ENCODE results near the gene SERTAD3. TPM values are rescaled to one million over a fixed set of nuclear protein-coding genes. Genes with fewer than 3 reads are reported as not detected.

The SERTAD3 gene
- total and polyA plus RNA-seq, 2 of the 4 experiments (the other 2 are of a cell fraction): 20.5 to 23.3 TPM

DNA sequence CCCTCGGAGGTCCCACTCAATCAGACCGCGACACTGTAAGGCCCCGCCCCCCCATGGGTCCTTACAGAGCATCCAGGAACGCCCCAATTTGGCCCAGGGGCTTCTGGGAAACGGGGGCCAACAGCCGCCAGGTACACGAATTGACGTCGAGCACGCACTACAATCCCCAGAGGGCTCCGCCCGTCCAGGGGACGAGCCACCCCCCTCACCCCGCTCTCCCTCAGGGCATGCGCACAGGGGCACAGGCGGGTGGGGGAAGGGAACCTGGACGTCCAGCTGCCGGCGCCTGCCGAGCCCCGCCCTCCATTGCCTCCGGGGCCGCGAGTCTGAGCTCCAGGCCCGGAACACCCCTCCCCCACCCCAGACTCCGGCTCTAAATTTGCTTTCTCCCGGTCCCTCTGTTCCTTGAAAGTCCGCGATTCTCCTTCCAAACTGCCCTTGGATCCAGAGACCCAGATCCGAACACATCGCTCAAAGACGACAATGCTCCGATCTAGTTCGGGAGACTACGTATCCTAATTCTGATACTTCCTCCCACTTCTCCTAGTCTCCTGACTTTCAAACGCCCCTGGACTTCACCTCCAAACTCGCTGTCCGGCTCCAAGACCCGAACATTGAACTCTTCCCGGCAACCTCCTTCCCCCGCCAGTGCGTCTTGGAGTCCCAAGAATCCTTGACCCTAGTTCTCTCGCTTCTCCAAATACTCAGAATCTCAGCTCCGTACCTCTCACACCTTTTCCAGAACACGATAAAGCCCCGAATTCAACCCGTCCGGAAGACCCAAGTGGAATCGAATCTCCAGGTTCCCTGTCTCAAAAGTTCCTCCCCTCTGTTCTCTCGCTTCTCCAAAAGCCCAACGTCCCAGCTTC lies 770 bp downstream of the SERTAD3 start:
- peak overlapping the region; percentile 99 for H2AK5ac ChIP-seq (ENCODE audit: low read depth, low read length)
- H4K8ac ChIP-seq (ENCODE audit: low read depth in 2 of 2, low read length in 2 of 2): peak overlapping the region; percentile 88 to 97
- H2BK15ac ChIP-seq (ENCODE audit: low read depth, low read length): peak overlapping the region; percentile 78; the same call in 2 of the 3 replicates
- peak overlapping the region; percentile 98 for H4K91ac ChIP-seq (ENCODE audit: insufficient read depth, low read depth, low read length)
- intact Hi-C loops (cut with micrococcal nuclease) (loop anchor here (1.0 to 5.0 kb wide), 5 partner anchors 18 to 204 kb away; partner anchors contain the start of genes C19orf47, PLD3 and SERTAD1), in situ Hi-C loops (cut with MboI; ENCODE audit: low sequenced_read_pairs) (no loop called here), dilution Hi-C loops (cut with HindIII; ENCODE audit: low sequenced_read_pairs, unreplicated experiment) (no loop called here)
- H3K9me3 ChIP-seq (ENCODE audit: control insufficient read depth, insufficient read depth, low read length): no peaks in the 10 kb centered on the region
- peak overlapping the region; percentile 86 for H4K5ac ChIP-seq (ENCODE audit: low read depth, low read length)
- peak overlapping the region; percentile 65 for H3K4me2 ChIP-seq (ENCODE audit: low read depth, low read length)
- peak overlapping the region; percentile 100 for H3K4ac ChIP-seq (ENCODE audit: low read depth, low read length)
- BruUV-seq (replicated peaks): no TSS peak
- peak overlapping the region; percentile 97 for H3K56ac ChIP-seq (ENCODE audit: extremely low read depth, insufficient read depth, low read length)
- H3K27me3 ChIP-seq (ENCODE audit: control insufficient read depth, insufficient read depth, low read length): no peaks in the 10 kb centered on the region
- peaks cover 33% of the 10 kb centered on the region for H4K20me1 ChIP-seq (ENCODE audit: insufficient read depth, low read length)
- ATAC-seq (ENCODE audit: low read depth): peak; percentile 76
- WGBS, 2 experiments (ENCODE audit: extremely low coverage in 2 of 2, insufficient read length in 1 of 2): 0% methylated on average over 29 of the region's 52 CpGs; no CpG with 5 or more reads in 1 of the 2 experiments
- peak; percentile 100 for DNase-seq
- H3K23ac ChIP-seq (ENCODE audit: low read depth, low read length): peak overlapping the region; percentile 99
- peak overlapping the region; percentile 91 for H2BK5ac ChIP-seq (ENCODE audit: low read depth, low read length, poor library complexity, severe bottlenecking)
- peak overlapping the region; percentile 88 for H2BK120ac ChIP-seq (ENCODE audit: low read depth, low read length)
- H3K14ac ChIP-seq (replicated peaks; ENCODE audit: low read depth, low read length): peak overlapping the region; percentile 99
- POLR2A ChIA-PET (ENCODE audit: unreplicated experiment): interaction anchor here (1.0 kb wide), 1 partner anchor 21 kb away, joined by 4 read pairs; the partner anchor contains the start of gene BLVRB
- peak overlapping the region; percentile 47; the same call in 1 of the 2 replicates for H2BK20ac ChIP-seq (ENCODE audit: low read depth, low read length)
- H3K4me3 ChIP-seq (ENCODE audit: insufficient read depth, low read depth, low read length): peak overlapping the region; percentile 70
- H3K18ac ChIP-seq (ENCODE audit: low read depth, low read length): peak overlapping the region; percentile 94
- H3K9me1 ChIP-seq (ENCODE audit: insufficient read depth, low read length): no peaks in the 10 kb centered on the region; the same call in 1 of the 2 replicates
- peak overlapping the region; percentile 100 for H2AK9ac ChIP-seq (replicated peaks; ENCODE audit: low read depth, low read length, poor library complexity)
- peaks cover 23% of the 10 kb centered on the region for H3K36me3 ChIP-seq (ENCODE audit: control insufficient read depth, insufficient read depth, low read length)
- peak overlapping the region; percentile 95 for H2AFZ ChIP-seq (replicated peaks; ENCODE audit: low read length, poor library complexity)
- H3K9ac ChIP-seq (ENCODE audit: low read depth, low read length): peak overlapping the region; percentile 99
- peaks cover 16 to 44% of the 10 kb centered on the region in 2 experiments; a peak in 3 of 4 replicates for H3K79me1 ChIP-seq (ENCODE audit: low read depth in 1 of 2, low read length in 2 of 2)
- peak; percentile 39 for TF ChIP-seq USF2 (IDR thresholded peaks at IDR 0.05; ENCODE audit: low read depth, low read length)
- TF ChIP-seq MXI1 (IDR thresholded peaks at IDR 0.05; ENCODE audit: borderline replicate concordance, low read depth, low read length): peak; percentile 35; the same call in 1 of the 2 replicates
- TF ChIP-seq MAZ (IDR thresholded peaks at IDR 0.05; ENCODE audit: borderline replicate concordance, low read depth, low read length): peak; percentile 97
- no peak for TF ChIP-seq RCOR1 (IDR thresholded peaks at IDR 0.05; ENCODE audit: insufficient replicate concordance, low read length)
- TF ChIP-seq, protein P1, sequence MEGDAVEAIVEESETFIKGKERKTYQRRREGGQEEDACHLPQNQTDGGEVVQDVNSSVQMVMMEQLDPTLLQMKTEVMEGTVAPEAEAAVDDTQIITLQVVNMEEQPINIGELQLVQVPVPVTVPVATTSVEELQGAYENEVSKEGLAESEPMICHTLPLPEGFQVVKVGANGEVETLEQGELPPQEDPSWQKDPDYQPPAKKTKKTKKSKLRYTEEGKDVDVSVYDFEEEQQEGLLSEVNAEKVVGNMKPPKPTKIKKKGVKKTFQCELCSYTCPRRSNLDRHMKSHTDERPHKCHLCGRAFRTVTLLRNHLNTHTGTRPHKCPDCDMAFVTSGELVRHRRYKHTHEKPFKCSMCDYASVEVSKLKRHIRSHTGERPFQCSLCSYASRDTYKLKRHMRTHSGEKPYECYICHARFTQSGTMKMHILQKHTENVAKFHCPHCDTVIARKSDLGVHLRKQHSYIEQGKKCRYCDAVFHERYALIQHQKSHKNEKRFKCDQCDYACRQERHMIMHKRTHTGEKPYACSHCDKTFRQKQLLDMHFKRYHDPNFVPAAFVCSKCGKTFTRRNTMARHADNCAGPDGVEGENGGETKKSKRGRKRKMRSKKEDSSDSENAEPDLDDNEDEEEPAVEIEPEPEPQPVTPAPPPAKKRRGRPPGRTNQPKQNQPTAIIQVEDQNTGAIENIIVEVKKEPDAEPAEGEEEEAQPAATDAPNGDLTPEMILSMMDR (conservative IDR thresholded peaks at IDR 0.05; ENCODE audit: low read depth, low read length): no peak
- TF ChIP-seq POLR2A (IDR thresholded peaks at IDR 0.05; ENCODE audit: low read depth, low read length): peak; percentile 72
- TF ChIP-seq BHLHE40 (IDR thresholded peaks at IDR 0.05; ENCODE audit: low read depth, low read length): 0 out of 2 replicates have a peak, but pooled peaks have one; percentile 49
- peak; percentile 13; the same call in 1 of the 2 replicates for TF ChIP-seq RAD21 (IDR thresholded peaks at IDR 0.05; ENCODE audit: low read length)
- TF ChIP-seq FOS (IDR thresholded peaks at IDR 0.05; ENCODE audit: low read depth, low read length): 0 out of 2 replicates have a peak, but pooled peaks have one; percentile 7
- TF ChIP-seq MAFK (IDR thresholded peaks at IDR 0.05; ENCODE audit: low read depth, low read length): no peak
- TF ChIP-seq SMC3 (IDR thresholded peaks at IDR 0.05; ENCODE audit: low read depth, low read length): 0 out of 2 replicates have a peak, but pooled peaks have one; percentile 7
- CTCF ChIA-PET: interaction anchor here (0.7 to 1.3 kb wide), 3 partner anchors 19 to 159 kb away, joined by 3 read pairs; no protein-coding TSS in a partner anchor
- peak overlapping the region; percentile 95 for H3K27ac ChIP-seq (ENCODE audit: insufficient read depth, low read length)
- H3K4me1 ChIP-seq (ENCODE audit: control insufficient read depth, insufficient read depth, low read length): peaks cover 2% of the 10 kb centered on the region

All from IMR-90 (cell line).